ENCODE results near the gene PHETA2.
"Not testable (repeated sequence)": the region's sequence is repeated elsewhere in the genome, so short reads cannot be mapped to it uniquely, and the experiment has no call there.

Gene PHETA2

DNA sequence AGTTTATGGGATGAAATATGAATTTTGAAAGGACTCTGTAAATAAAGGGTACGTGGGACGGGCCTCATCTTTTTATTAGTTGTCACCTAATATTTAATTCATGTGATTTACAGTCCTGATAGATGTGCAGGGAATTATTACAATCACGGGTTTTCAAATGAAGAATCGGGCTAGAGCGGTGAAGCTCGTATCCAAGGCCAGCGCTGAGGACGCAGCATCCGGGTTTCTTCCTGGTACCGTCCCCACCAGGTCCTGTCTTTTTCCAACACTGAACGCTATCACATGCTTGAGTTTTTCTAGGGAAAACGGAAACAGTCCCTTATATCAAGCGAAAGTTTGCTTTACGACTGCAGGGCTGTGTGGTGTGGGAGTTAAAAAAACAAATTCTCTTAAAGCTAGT, 6.2 kb downstream of the PHETA2 start:
- H3K4me3 ChIP-seq (ENCODE audit: low read depth, low read length), result peak overlapping the region; percentile 87
- DNase-seq (ENCODE audit: low read depth), result peak; percentile 63
- TF ChIP-seq, protein P1, sequence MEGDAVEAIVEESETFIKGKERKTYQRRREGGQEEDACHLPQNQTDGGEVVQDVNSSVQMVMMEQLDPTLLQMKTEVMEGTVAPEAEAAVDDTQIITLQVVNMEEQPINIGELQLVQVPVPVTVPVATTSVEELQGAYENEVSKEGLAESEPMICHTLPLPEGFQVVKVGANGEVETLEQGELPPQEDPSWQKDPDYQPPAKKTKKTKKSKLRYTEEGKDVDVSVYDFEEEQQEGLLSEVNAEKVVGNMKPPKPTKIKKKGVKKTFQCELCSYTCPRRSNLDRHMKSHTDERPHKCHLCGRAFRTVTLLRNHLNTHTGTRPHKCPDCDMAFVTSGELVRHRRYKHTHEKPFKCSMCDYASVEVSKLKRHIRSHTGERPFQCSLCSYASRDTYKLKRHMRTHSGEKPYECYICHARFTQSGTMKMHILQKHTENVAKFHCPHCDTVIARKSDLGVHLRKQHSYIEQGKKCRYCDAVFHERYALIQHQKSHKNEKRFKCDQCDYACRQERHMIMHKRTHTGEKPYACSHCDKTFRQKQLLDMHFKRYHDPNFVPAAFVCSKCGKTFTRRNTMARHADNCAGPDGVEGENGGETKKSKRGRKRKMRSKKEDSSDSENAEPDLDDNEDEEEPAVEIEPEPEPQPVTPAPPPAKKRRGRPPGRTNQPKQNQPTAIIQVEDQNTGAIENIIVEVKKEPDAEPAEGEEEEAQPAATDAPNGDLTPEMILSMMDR (conservative IDR thresholded peaks at IDR 0.05; ENCODE audit: low read depth, low read length), result no peak

DNA sequence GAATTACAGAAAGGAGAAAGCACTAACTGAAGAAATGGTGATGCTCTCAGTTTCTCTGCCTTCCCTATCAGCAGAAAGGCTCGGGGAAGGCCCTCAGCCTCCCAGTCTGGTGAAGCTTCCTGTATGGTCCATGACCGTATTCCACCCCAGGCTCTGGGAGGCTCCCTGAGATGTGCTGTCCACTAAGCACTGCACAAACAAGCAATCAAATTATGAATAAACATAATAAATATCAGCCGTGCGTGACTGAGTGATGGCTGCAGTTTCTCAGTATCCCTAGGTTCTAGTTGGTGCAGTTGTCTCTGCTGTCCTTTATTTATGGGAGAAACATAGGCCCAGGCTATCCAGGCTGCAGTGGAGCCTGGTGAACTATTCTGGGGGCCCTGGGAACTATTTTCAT, 9.1 kb downstream of the PHETA2 start:
- no peak for DNase-seq (ENCODE audit: low read depth)
- TF ChIP-seq, protein P1 (conservative IDR thresholded peaks at IDR 0.05; ENCODE audit: low read depth, low read length), result no peak
- H3K4me3 ChIP-seq (ENCODE audit: low read depth, low read length), result no peak overlapping the region

DNA sequence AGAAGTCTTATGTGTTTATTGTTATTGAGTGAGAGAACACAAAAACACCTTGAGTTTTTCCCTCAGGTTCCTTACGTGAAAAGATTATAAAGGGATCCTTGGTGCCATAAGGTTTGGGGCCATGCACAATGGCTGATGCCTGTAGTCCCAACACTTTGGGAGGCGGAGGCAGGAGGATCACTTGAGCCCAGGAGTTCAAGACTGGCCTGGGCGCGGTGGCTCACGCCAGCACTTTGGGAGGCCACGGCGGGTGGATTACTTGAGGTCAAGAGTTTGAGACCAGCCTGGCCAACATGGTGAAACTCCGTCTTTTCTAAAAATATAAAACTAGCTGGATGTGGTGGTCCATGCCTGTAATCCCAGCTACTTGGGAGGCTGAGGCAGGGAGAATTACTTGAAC, 10.8 kb downstream of the PHETA2 start:
- DNase-seq (ENCODE audit: low read depth), result no peak
- H3K4me3 ChIP-seq (ENCODE audit: low read depth, low read length), result no peak overlapping the region
- TF ChIP-seq, protein P1 (conservative IDR thresholded peaks at IDR 0.05; ENCODE audit: low read depth, low read length), result no peak

DNA sequence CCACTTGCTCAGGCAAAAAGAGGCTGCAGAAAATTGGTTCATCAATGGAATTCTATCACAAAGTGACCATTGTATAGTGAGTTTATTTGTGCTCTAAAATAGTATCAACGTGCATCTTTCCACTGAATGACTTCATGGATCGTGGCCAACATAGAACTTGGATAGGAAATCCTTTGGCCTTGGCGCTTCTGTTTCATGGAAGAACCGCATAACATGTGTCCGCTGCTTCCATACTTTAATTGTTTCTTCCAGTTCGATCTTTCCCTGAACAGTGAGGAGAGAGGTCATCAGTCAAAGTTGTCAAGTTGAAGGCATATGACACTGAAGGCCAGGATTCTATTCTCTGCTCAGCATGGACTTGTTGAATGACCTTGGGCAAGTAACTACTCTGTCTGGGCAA, 12.0 kb downstream of the PHETA2 start:
- no peak for DNase-seq (ENCODE audit: low read depth)

DNA sequence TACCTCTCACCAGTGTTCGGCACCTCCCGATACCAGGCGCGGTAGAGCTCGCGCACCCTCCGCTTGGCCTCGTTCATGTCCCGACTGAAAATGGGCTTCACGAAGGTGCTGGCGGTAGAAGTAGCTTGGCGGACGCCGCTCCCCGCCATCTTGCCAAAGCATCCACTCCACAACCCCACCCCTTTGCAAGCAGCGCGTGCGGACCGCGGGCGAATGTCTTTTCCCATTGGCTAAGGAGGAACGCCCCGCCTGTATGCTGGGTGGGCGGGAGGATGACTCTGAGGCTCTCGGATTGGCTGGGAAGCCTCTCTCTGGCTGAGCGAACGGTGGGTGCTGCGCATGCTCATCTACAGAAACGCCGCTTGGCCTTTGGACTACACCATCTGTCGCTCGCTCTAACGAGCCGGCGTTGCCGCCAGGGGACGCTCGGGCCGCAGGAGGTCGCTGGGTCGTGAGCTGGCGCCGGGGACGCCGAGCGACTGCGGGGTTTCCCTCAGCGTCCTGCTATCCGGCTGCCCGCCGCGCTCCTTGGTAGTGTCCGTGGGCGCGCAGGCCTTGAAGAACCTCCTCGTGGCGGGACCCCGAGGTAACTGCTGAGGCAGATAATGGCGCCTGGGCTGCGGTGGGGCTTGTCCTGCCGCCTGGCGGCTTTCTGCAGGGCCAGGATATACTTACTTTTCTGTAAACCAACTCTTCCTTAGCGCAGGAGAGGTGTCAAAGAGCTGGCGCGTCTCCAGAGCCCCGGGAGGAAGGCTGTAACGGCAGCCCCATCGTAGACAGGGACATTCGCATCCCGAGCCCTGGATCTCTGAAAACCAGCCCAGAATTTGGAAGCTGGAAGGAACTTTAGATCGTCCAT, 16.8 kb downstream of the PHETA2 start, which contains the start of gene NDUFA6:
Gene NDUFA6, minus strand, starts transcription at position 177 of the 859 bp plus-strand sequence. Its CDS starts 28 bp downstream, at position 149.
- peak within 1 kb of the TSS; percentile 98 for H3K4me3 ChIP-seq (ENCODE audit: low read depth, low read length)
- DNase-seq (ENCODE audit: low read depth), result peak; percentile 99
- TF ChIP-seq, protein P1 (conservative IDR thresholded peaks at IDR 0.05; ENCODE audit: low read depth, low read length), result peak; percentile 71

More for the DNA sequence above, 12.0 kb downstream of the PHETA2 start:
- TF ChIP-seq, protein P1 (conservative IDR thresholded peaks at IDR 0.05; ENCODE audit: low read depth, low read length), result no peak
- H3K4me3 ChIP-seq (ENCODE audit: low read depth, low read length), result no peak overlapping the region

DNA sequence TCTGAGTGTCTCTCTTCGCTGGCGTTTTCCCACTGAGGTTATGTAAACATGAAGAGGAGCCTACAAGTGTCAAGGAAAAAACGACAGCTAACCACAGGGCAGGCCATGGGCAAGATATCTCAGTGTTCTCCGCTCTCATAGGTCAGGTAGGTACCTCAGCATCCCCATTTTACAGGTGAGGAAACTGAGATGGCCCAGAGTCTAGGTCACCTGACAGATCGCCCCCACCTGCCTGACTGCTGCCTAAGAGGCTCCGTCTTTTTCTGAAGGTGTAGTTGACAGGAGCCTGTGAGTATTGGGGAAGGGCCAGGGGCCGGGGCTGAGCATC, 17.4 kb downstream of the PHETA2 start:
- peak overlapping the region; percentile 98 for H3K4me3 ChIP-seq (ENCODE audit: low read depth, low read length)
- DNase-seq (ENCODE audit: low read depth), result no peak
- TF ChIP-seq, protein P1 (conservative IDR thresholded peaks at IDR 0.05; ENCODE audit: low read depth, low read length), result no peak

DNA sequence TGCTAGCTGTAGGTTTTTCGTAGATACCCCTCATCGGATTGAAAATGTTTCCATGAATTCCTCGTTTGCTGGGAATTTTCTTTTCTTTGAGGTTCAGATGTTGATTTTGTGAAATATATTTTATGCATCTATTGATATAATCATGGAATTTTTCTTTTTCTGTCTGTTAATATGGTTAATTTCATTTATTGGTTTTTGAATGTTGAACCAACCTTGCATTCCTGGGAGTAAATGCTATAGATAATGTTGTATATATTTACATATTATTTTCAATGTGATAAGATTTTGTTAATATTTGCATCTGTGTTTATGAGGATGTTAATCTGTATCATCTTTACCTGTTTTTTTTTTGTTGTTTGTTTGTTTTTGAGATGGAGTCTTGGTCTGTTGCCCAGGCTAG, 27.2 kb downstream of the PHETA2 start:
- no peak overlapping the region for H3K4me3 ChIP-seq (ENCODE audit: low read depth, low read length)
- TF ChIP-seq, protein P1 (conservative IDR thresholded peaks at IDR 0.05; ENCODE audit: low read depth, low read length), result no peak
- DNase-seq (ENCODE audit: low read depth), result peak; percentile 17

DNA sequence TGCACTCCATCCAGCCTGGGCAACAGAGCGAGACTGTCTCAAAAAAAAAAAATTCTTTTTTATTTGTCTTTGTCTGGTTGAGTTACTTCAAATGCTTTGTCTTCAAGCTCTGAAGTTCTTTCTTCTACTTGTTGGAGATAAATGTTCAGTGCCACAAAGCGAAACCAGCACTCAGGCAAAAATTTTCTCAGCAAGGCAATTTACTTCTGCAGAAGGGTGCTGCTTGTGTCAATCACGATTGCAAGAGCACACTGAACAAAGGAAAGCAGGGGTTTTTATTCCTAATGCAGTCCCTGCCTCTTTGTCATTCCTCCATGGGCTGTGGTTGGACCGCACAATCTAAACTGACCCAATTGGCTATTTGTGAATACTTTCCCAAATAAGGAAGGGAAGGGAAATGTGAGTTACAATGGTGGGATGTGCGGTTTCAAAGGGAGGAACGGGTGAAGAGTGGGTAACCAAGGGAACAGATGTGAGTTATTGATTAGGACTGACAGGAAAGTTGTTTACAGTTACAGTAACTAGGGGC, 30.3 kb downstream of the PHETA2 start:
- not testable (repeated sequence) for H3K4me3 ChIP-seq (ENCODE audit: low read depth, low read length); DNase-seq (ENCODE audit: low read depth)
